Endothelial cell of umbilical vein (primary cell): ENCODE measurements around the gene HEATR5A. TPM values are rescaled to one million over a fixed set of nuclear protein-coding genes. Genes with fewer than 3 reads are reported as not detected.
"Not testable (repeated sequence)": the region's sequence is repeated elsewhere in the genome, so short reads cannot be mapped to it uniquely, and the experiment has no call there.

Source experiments
- BruUV-seq: library from RNA; stranded (reverse); fragments of 400-500 nt; replicated peaks from 2 replicates; lab custom pipeline; 2021; lab: Mats Ljungman, UMichigan
- CTCF ChIA-PET: fragments of 300-600, 350-600 bp; sonication (Branson Sonifier 250); formaldehyde crosslinking; loops from one replicate; lab custom pipeline; 2021; ENCODE audit warnings: antibody characterized with exemption, inconsistent platforms; lab: Charles Lee
- POLR2A ChIA-PET: fragments of 300-600, 350-600 bp; sonication (Branson Sonifier 250); formaldehyde crosslinking; loops from one replicate; lab custom pipeline; 2021; ENCODE audit warnings: antibody characterized with exemption, inconsistent platforms; lab: Charles Lee
- DNase-seq: peaks from one replicate; pipeline ENCODE4 v3.0.0-alpha.2; 2011; ENCODE audit warnings: low read depth, low spot score
- FAIRE-seq: peaks from 2 replicates; lab custom pipeline; 2011; peaks lifted over from hg19 to GRCh38; lab: Jason Lieb, UNC
- H2AFZ ChIP-seq: 2 replicates; pipeline ENCODE4 v1.6.0; 2012; ENCODE audit warnings: low read depth, low read length, control low read depth, inconsistent platforms
- H3K27ac ChIP-seq: 2 replicates; pipeline ENCODE4 v1.5.1; 2011; ENCODE audit warnings: low read depth, mild to moderate bottlenecking, control low read depth, low read length, moderate library complexity; ENCODE audit not compliant: insufficient read depth
- H3K27me3 ChIP-seq, 2 experiments: 2 replicates each; pipeline versions ENCODE4 v1.6.0 to v1.6.1; 2011; ENCODE audit warnings: low read length in 2 of 2, mixed read lengths in 1 of 2; ENCODE audit not compliant: control insufficient read depth in 2 of 2, insufficient read depth in 2 of 2
- H3K36me3 ChIP-seq, 2 experiments: 2 replicates in 1 of 2; 3 replicates in 1 of 2; pipeline ENCODE4 v1.5.1; 2011; ENCODE audit warnings: low read length in 2 of 2, mild to moderate bottlenecking in 1 of 2, moderate library complexity in 1 of 2; ENCODE audit not compliant: control insufficient read depth in 2 of 2, insufficient read depth in 2 of 2; ENCODE audit errors: extremely low read depth in 1 of 2
- H3K4me1 ChIP-seq: 3 replicates; pipeline ENCODE4 v1.5.1; 2011; ENCODE audit warnings: mild to moderate bottlenecking, low read length; ENCODE audit not compliant: control insufficient read depth, insufficient read depth; ENCODE audit errors: extremely low read depth
- H3K4me2 ChIP-seq: 2 replicates; pipeline ENCODE4 v1.6.1; 2011; ENCODE audit warnings: low read length, control low read depth, mixed read lengths; ENCODE audit not compliant: insufficient read depth
- H3K4me3 ChIP-seq, 3 experiments: fragments of 200-600 bp in 1 of 3; sonication (generic), shearing (Covaris generic) in 1 of 3; replicated peaks in 1 of 3; 2 replicates each; pipeline ENCODE4 v1.5.1; 2011 to 2016; ENCODE audit warnings: control low read depth in 3 of 3, low read length in 3 of 3, mild to moderate bottlenecking in 2 of 3, inconsistent platforms in 1 of 3, low read depth in 1 of 3, moderate library complexity in 1 of 3; ENCODE audit not compliant: insufficient read depth in 1 of 3
- H3K79me2 ChIP-seq: 2 replicates; pipeline ENCODE4 v1.6.0; 2012; ENCODE audit warnings: low read length, inconsistent platforms; ENCODE audit not compliant: control insufficient read depth, insufficient read depth
- H3K9ac ChIP-seq: replicated peaks from 2 replicates; pipeline ENCODE3; 2011; ENCODE audit warnings: low read length, control low read depth; ENCODE audit not compliant: insufficient read depth; ENCODE audit errors: extremely low read depth
- H3K9me1 ChIP-seq: replicated peaks from 3 replicates; pipeline ENCODE4 v1.6.0; 2011; ENCODE audit warnings: mild to moderate bottlenecking, low read length; ENCODE audit not compliant: control insufficient read depth, insufficient read depth; ENCODE audit errors: extremely low read depth
- H3K9me3 ChIP-seq: replicated peaks from 2 replicates; pipeline ENCODE4 v1.5.1; 2012; ENCODE audit warnings: low read length, inconsistent platforms; ENCODE audit not compliant: control insufficient read depth, insufficient read depth
- H4K20me1 ChIP-seq: replicated peaks from 2 replicates; pipeline ENCODE3; 2011; ENCODE audit warnings: mild to moderate bottlenecking, low read length; ENCODE audit not compliant: control insufficient read depth, insufficient read depth; ENCODE audit errors: extremely low read depth
- EZH2 ChIP-seq: IDR thresholded peaks from 2 replicates; pipeline ENCODE4 v1.6.1; 2012; ENCODE audit warnings: borderline replicate concordance, low read depth, mild to moderate bottlenecking, moderate library complexity, low read length, inconsistent platforms; ENCODE audit not compliant: severe bottlenecking
- FOS ChIP-seq: IDR thresholded peaks from 2 replicates; pipeline ENCODE4 v1.6.1; 2011; ENCODE audit warnings: mild to moderate bottlenecking, low read length, moderate library complexity, borderline replicate concordance; ENCODE audit not compliant: insufficient read depth
- GATA2 ChIP-seq: IDR thresholded peaks from 2 replicates; pipeline ENCODE4 v1.7.0; 2011; ENCODE audit warnings: low read depth, mild to moderate bottlenecking, moderate library complexity, mixed read lengths, low read length; ENCODE audit not compliant: insufficient read length, insufficient read depth
- JUN ChIP-seq: IDR thresholded peaks from 2 replicates; pipeline ENCODE4 v1.6.1; 2011; ENCODE audit warnings: borderline replicate concordance, low read depth; ENCODE audit not compliant: insufficient read length, insufficient read depth
- MAX ChIP-seq: IDR thresholded peaks from 2 replicates; pipeline ENCODE4 v1.6.1; 2011; ENCODE audit not compliant: insufficient read depth, insufficient read length
- MYC ChIP-seq: IDR thresholded peaks from one replicate; pipeline ENCODE4 v1.6.1; 2011; ENCODE audit warnings: mild to moderate bottlenecking, low read depth, low read length
- POLR2A ChIP-seq: IDR thresholded peaks from 2 replicates; pipeline ENCODE4 v1.6.1; 2012; ENCODE audit warnings: low read depth, mild to moderate bottlenecking, control low read depth, low read length
- POLR2AphosphoS5 ChIP-seq: IDR thresholded peaks from 2 replicates; pipeline ENCODE4 v1.6.1; 2012; ENCODE audit warnings: low read depth, mild to moderate bottlenecking, control low read depth, low read length, moderate library complexity; ENCODE audit not compliant: insufficient read depth
- dilution Hi-C: fragments of 300-500 bp; cut with MboI; formaldehyde crosslinking; loops from one replicate; pipeline ENCODE4 v1.15.0; 2019; ENCODE audit warnings: low sequenced_read_pairs; ENCODE audit not compliant: extremely low pct_ligation_motif_present
- intact Hi-C: fragments of 100-400 bp; cut with micrococcal nuclease; formaldehyde crosslinking; loops from one replicate; pipeline ENCODE4 v1.10.0; 2022
- polyA plus RNA-seq, 4 experiments: library from polyadenylated mRNA; depleted of rRNA in 3 of 4; stranded (reverse) in 3 of 4; unstranded in 1 of 4; fragments of >200 nt; gene quantifications; 2 replicates each; pipeline versions ENCODE4 v1.2.1 to v1.2.3, GENCODE V29; 2011 to 2012; ENCODE audit warnings: missing spikeins in 1 of 4
- total RNA-seq: library from RNA; stranded (reverse); gene quantifications from 2 replicates; pipeline ENCODE4 v1.2.3, GENCODE V29; 2021
- TF ChIP-seq, protein P1 (sequence below), 2 donors: IDR thresholded peaks; 1 replicate in 1 of 2; 2 replicates in 1 of 2; pipeline ENCODE4 v1.5.1; 2011; ENCODE audit warnings: low read length in 2 of 2, mild to moderate bottlenecking in 2 of 2, moderate library complexity in 2 of 2, control low read depth in 1 of 2, inconsistent platforms in 1 of 2, low read depth in 1 of 2; ENCODE audit not compliant: insufficient read depth in 1 of 2; ENCODE audit errors: extremely low read depth in 1 of 2

Gene HEATR5A
- total and polyA plus RNA-seq, 2 donors (not counting 3 experiments of a cell fraction or from before 2014, with no cell fraction given) = 12.6 to 45.3 TPM

GRCh38 chr14:31277085-31277484, 143.3 kb downstream of the HEATR5A start:
- CTCF ChIA-PET = no interaction called here
- no peaks in the 10 kb centered on the region for H3K27me3 ChIP-seq
- H3K4me1 ChIP-seq = peaks cover 9% of the 10 kb centered on the region
- FAIRE-seq = no peak
- TF ChIP-seq POLR2A (no peak), MAX (no peak), EZH2 (no peak), FOS (no peak), JUN (no peak), MYC (no peak), GATA2 (no peak), POLR2AphosphoS5 (no peak)
- TF ChIP-seq, protein P1, sequence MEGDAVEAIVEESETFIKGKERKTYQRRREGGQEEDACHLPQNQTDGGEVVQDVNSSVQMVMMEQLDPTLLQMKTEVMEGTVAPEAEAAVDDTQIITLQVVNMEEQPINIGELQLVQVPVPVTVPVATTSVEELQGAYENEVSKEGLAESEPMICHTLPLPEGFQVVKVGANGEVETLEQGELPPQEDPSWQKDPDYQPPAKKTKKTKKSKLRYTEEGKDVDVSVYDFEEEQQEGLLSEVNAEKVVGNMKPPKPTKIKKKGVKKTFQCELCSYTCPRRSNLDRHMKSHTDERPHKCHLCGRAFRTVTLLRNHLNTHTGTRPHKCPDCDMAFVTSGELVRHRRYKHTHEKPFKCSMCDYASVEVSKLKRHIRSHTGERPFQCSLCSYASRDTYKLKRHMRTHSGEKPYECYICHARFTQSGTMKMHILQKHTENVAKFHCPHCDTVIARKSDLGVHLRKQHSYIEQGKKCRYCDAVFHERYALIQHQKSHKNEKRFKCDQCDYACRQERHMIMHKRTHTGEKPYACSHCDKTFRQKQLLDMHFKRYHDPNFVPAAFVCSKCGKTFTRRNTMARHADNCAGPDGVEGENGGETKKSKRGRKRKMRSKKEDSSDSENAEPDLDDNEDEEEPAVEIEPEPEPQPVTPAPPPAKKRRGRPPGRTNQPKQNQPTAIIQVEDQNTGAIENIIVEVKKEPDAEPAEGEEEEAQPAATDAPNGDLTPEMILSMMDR (IDR thresholded peaks at IDR 0.05; ENCODE audit: extremely low read depth in 1 of 2, insufficient read depth in 1 of 2, low read depth in 1 of 2, low read length in 2 of 2) = no peak
- H2AFZ ChIP-seq = no peak overlapping the region
- no TSS peak for BruUV-seq
- H3K9ac ChIP-seq = no peak overlapping the region
- intact Hi-C loops (no loop called here), dilution Hi-C loops (no loop called here)
- H3K79me2 ChIP-seq = no peaks in the 10 kb centered on the region
- H3K4me3 ChIP-seq = no peak overlapping the region
- H3K27ac ChIP-seq = no peak overlapping the region
- no peaks in the 10 kb centered on the region for H4K20me1 ChIP-seq
- no peak for DNase-seq
- H3K9me1 ChIP-seq = no peaks in the 10 kb centered on the region
- H3K9me3 ChIP-seq = no peaks in the 10 kb centered on the region
- POLR2A ChIA-PET = no interaction called here
- H3K36me3 ChIP-seq = no peaks in the 10 kb centered on the region
- no peak overlapping the region for H3K4me2 ChIP-seq

GRCh38 chr14:31276417-31276816, 143.9 kb downstream of the HEATR5A start:
- H3K9me1 ChIP-seq, DNase-seq, H3K27me3 ChIP-seq, POLR2A ChIA-PET, BruUV-seq, dilution Hi-C loops, H3K9ac ChIP-seq, H3K79me2 ChIP-seq, H3K4me3 ChIP-seq, FAIRE-seq, H2AFZ ChIP-seq, H3K4me2 ChIP-seq, H3K9me3 ChIP-seq, H3K27ac ChIP-seq, H3K4me1 ChIP-seq, CTCF ChIA-PET, H4K20me1 ChIP-seq, H3K36me3 ChIP-seq, intact Hi-C loops: not testable (repeated sequence)
